ENCODE measurements around the gene UNC119.

DNA sequence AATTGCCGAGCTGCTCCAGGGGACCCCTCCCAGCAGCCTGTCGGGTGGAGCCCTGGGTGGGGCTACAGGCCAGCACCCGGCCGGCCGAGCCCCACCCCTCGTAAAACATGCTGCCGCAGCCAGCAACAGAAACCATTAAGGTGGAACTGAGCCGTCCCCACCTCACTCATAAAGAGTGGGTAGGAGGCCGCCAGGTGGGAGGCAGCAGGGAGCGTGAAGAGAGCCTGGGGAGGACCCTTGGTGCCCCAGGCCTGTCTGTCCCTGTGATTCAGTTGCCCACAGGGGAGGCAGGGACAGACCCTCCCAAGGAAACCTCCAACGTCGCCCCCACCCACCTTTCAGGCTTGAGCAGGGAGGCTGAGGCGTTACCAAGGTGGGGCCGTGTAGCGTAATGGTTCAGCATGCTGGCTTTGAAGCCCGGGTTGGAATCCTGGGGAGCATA is 37.8 kb downstream of the UNC119 start:
- TF ChIP-seq, protein P1, sequence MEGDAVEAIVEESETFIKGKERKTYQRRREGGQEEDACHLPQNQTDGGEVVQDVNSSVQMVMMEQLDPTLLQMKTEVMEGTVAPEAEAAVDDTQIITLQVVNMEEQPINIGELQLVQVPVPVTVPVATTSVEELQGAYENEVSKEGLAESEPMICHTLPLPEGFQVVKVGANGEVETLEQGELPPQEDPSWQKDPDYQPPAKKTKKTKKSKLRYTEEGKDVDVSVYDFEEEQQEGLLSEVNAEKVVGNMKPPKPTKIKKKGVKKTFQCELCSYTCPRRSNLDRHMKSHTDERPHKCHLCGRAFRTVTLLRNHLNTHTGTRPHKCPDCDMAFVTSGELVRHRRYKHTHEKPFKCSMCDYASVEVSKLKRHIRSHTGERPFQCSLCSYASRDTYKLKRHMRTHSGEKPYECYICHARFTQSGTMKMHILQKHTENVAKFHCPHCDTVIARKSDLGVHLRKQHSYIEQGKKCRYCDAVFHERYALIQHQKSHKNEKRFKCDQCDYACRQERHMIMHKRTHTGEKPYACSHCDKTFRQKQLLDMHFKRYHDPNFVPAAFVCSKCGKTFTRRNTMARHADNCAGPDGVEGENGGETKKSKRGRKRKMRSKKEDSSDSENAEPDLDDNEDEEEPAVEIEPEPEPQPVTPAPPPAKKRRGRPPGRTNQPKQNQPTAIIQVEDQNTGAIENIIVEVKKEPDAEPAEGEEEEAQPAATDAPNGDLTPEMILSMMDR (IDR thresholded peaks at IDR 0.05) = no peak
- no peak for TF ChIP-seq POLR2AphosphoS5 (IDR thresholded peaks at IDR 0.05)
- TF ChIP-seq POLR2A (IDR thresholded peaks at IDR 0.05) = no peak
- TF ChIP-seq EP300 (IDR thresholded peaks at IDR 0.05) = no peak

Measured in stomach (tissue), 4 donors.